ENCODE results near the gene CD2BP2. TPM values are rescaled to one million over a fixed set of nuclear protein-coding genes. Genes with fewer than 3 reads are reported as not detected.

CD2BP2 gene
- total and polyA plus RNA-seq, 2 of the 8 experiments (the other 6 are each of a cell fraction or from before 2014, with no cell fraction given) = 22.4 to 55.3 TPM

GRCh38 chr16:30368792-30369090, 13.6 kb upstream of the CD2BP2 start (continued):
- TF ChIP-seq CTCF (IDR thresholded peaks at IDR 0.05; ENCODE audit: control extremely low read depth in 1 of 3, insufficient read depth in 1 of 3, low read depth in 1 of 3, low read length in 3 of 3) (no peak), POLR2AphosphoS5 (IDR thresholded peaks at IDR 0.05; ENCODE audit: low read depth, low read length) (no peak)

Data from H1 (cell line).